Kidney (tissue), 14 donors: ENCODE data around the gene AKT3. TPM values are rescaled to one million over a fixed set of nuclear protein-coding genes. Genes with fewer than 3 reads are reported as not detected.
"Not testable (repeated sequence)": the region's sequence is repeated elsewhere in the genome, so short reads cannot be mapped to it uniquely, and the experiment has no call there.

Experiments
- DNase-seq, 5 donors: peaks; one replicate each; pipeline ENCODE4 v3.0.0-alpha.2; 2013 to 2020
- FAIRE-seq: peaks from 2 replicates; lab custom pipeline; 2012; peaks lifted over from hg19 to GRCh38; lab: Jason Lieb, UNC
- H3K27ac ChIP-seq, 2 donors: one replicate each; pipeline ENCODE4 v1.7.0; 2013; ENCODE audit warnings: low read depth in 2 of 2, low read length in 2 of 2, inconsistent platforms in 1 of 2
- H3K27me3 ChIP-seq: one replicate; pipeline ENCODE4 v1.7.1; 2013; ENCODE audit warnings: low read length, inconsistent platforms; ENCODE audit not compliant: control insufficient read depth, insufficient read depth
- H3K36me3 ChIP-seq, 3 donors: one replicate each; pipeline versions ENCODE4 v1.7.0 to v1.7.1; 2013; ENCODE audit warnings: low read length in 3 of 3, control low read depth in 1 of 3, inconsistent platforms in 1 of 3; ENCODE audit not compliant: insufficient read depth in 3 of 3, control insufficient read depth in 2 of 3
- H3K4me1 ChIP-seq, 3 donors: one replicate each; pipeline versions ENCODE4 v1.7.0 to v1.7.1; 2013; ENCODE audit warnings: low read length in 3 of 3, inconsistent platforms in 1 of 3, low read depth in 1 of 3; ENCODE audit not compliant: control insufficient read depth in 2 of 3, insufficient read depth in 2 of 3
- H3K4me3 ChIP-seq, 3 donors: one replicate each; pipeline versions ENCODE4 v1.7.0 to v1.8.1; 2013; ENCODE audit warnings: low read length in 3 of 3, control low read depth in 1 of 3, inconsistent platforms in 1 of 3
- H3K9ac ChIP-seq, 3 donors: one replicate each; pipeline versions ENCODE4 v1.7.0 to v1.7.1; 2013; ENCODE audit warnings: low read length in 3 of 3, control low read depth in 1 of 3, inconsistent platforms in 1 of 3
- H3K9me3 ChIP-seq, 3 donors: one replicate each; pipeline versions ENCODE4 v1.7.0 to v1.7.1; 2013; ENCODE audit warnings: low read length in 3 of 3, control low read depth in 1 of 3, inconsistent platforms in 1 of 3; ENCODE audit not compliant: control insufficient read depth in 2 of 3, insufficient read depth in 1 of 3
- CTCF ChIP-seq: IDR thresholded peaks from 3 replicates; pipeline ENCODE4 v1.5.1; 2012; ENCODE audit warnings: mild to moderate bottlenecking, moderate library complexity, borderline replicate concordance; ENCODE audit not compliant: insufficient read depth; ENCODE audit errors: extremely low read depth
- intact Hi-C: fragments of 100-400 bp; cut with DNase I; formaldehyde crosslinking; loops from one replicate; pipeline ENCODE4 v1.11.1; 2022
- polyA plus RNA-seq: library from polyadenylated mRNA; stranded (reverse); fragments of 350-450 nt; fragmentation: Illumina TruSeq; extraction: RNeasy Lipid Tissue Mini Kit (QIAGEN cat#74804); gene quantifications from one replicate; pipeline ENCODE4 v1.2.3, GENCODE V29; 2014; ENCODE audit warnings: low read depth, low replicate concordance; ENCODE audit not compliant: insufficient read depth
- total RNA-seq: library from RNA; stranded (reverse); fragmentation: NEBNext Ultra II Directional; extraction: Animal tissue kit (Norgen Biotek cat#: 25700); gene quantifications from one replicate; pipeline ENCODE4 v1.2.1, GENCODE V29; 2021
- donor health status: control.
- donor health status: control.
- donor health status: control.
- donor health status: control.
- donor health status: control.
- donor health status: DM: yes; HTN: yes; CAD: no.
- donor health status: Normal renal cell carcinoma (clear cell type).

AKT3 gene
- total and polyA plus RNA-seq, 2 donors from 2014 or later, result 9.5 to 81.6 TPM

GRCh38 chr1:243663651-243664050 is 186.4 kb downstream of the AKT3 start:
- intact Hi-C loops, result no loop called here
- no peaks in the 10 kb centered on the region for H3K36me3 ChIP-seq
- FAIRE-seq (no peak), DNase-seq (no peak)
- no peaks in the 10 kb centered on the region for H3K4me1 ChIP-seq
- H3K27ac ChIP-seq, result no peak overlapping the region
- H3K9ac ChIP-seq, result no peak overlapping the region
- H3K9me3 ChIP-seq, result no peaks in the 10 kb centered on the region
- no peak overlapping the region for H3K4me3 ChIP-seq
- no peaks in the 10 kb centered on the region for H3K27me3 ChIP-seq
- TF ChIP-seq CTCF, result no peak

GRCh38 chr1:243662169-243662568 is 187.9 kb downstream of the AKT3 start:
- H3K4me3 ChIP-seq, H3K36me3 ChIP-seq, H3K27ac ChIP-seq, DNase-seq, H3K4me1 ChIP-seq, H3K9me3 ChIP-seq, FAIRE-seq, H3K9ac ChIP-seq, intact Hi-C loops, H3K27me3 ChIP-seq: not testable (repeated sequence)

GRCh38 chr1:243658594-243659105 is 191.4 kb downstream of the AKT3 start:
- no peak overlapping the region for H3K27ac ChIP-seq
- H3K27me3 ChIP-seq, result no peaks in the 10 kb centered on the region
- no peak overlapping the region for H3K9ac ChIP-seq
- H3K4me3 ChIP-seq, result no peak overlapping the region
- FAIRE-seq, result no peak
- DNase-seq, result no peak
- no peaks in the 10 kb centered on the region for H3K4me1 ChIP-seq
- peaks cover 0 to 2% (median 0%) of the 10 kb centered on the region in 3 donors for H3K9me3 ChIP-seq
- peaks cover 0 to 2% (median 0%) of the 10 kb centered on the region in 3 donors for H3K36me3 ChIP-seq
- intact Hi-C loops, result no loop called here
- no peak for TF ChIP-seq CTCF

- no peaks in the 10 kb centered on the region for H3K4me1 ChIP-seq
- no peaks in the 10 kb centered on the region for H3K27me3 ChIP-seq
- DNase-seq (no peak), FAIRE-seq (no peak)
- no peak overlapping the region for H3K4me3 ChIP-seq
- peaks cover 0 to 2% (median 0%) of the 10 kb centered on the region in 3 donors for H3K9me3 ChIP-seq
- H3K27ac ChIP-seq, result no peak overlapping the region
- no peak overlapping the region for H3K9ac ChIP-seq
- intact Hi-C loops, result no loop called here
- TF ChIP-seq CTCF, result no peak
- H3K36me3 ChIP-seq, result peaks cover 0 to 2% (median 0%) of the 10 kb centered on the region in 3 donors
These were observed 192.2 kb downstream of the AKT3 start for GRCh38 chr1:243657793-243658192.

- H3K4me3 ChIP-seq, H3K4me1 ChIP-seq, DNase-seq, intact Hi-C loops, H3K36me3 ChIP-seq, H3K27ac ChIP-seq, H3K9ac ChIP-seq, FAIRE-seq, H3K9me3 ChIP-seq, H3K27me3 ChIP-seq: not testable (repeated sequence)
These were observed 200.5 kb downstream of the AKT3 start for GRCh38 chr1:243649530-243649929.
